Activated T-cell treated with anti-CD3 and anti-CD28 coated beads, Interleukin-2, amount 50 U/mL, for 1 hour (primary cell): ENCODE results near the gene PTPRN2.
"Not testable (repeated sequence)": the region's sequence is repeated elsewhere in the genome, so short reads cannot be mapped to it uniquely, and the experiment has no call there.

Source experiments
- DNase-seq: peaks from one replicate; pipeline ENCODE4 v3.0.0-alpha.2; 2020

PTPRN2 gene

GRCh38 chr7:157674715-157675426, 912.8 kb downstream of the PTPRN2 start:
- DNase-seq = no peak

DNA sequence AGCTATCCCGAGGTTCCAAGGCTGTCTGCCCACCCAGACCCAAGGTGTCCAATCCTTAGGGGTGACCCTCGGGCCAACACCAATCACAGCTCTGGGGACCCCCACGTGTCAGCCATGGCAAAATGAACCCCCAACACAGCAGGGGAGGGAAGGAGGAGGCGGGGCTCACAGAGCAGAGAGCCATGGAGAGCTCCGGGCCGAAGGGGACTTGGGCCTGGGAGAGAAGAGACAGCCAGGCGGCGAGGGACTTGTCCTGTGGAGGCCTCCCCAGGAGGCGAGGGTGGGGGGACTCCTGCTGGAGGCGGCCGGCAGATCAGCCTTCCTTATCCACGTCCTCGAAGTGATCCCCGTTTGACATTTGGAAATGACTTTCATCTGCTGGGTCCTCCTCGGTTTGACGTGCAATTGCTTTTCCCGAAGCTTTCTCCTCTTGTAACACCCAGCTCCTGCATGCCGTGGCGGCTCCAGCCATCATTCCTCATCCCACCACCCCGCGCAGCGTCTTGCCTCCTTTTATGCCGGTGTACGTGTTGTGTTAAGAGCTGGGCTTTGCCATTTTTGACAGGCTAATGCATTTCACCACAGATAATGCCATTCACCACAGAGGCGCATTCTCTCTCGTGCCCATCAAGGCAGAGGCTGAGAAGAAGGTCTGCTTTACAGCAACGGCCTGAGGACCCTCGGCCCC, 913.5 kb downstream of the PTPRN2 start:
- DNase-seq = no peak

DNA sequence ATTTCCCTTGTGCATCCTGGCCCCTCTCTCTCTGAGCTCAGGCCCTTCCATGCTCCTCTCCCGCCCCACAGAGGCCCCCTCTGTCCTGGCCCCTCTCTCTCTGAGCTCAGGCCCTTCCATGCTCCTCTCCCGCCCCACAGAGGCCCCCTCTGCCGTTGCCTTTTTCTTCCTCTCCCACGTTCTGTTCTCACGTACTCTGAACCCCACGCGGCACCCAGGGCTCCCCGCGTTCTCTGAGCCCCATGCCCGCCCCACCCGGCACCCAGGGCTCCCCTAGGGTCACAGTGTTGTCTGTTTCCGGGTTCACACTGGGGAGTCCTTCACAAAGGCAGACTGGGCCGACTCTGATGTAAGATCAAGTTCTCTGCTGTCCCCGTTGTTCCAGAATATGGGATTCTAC, 914.0 kb downstream of the PTPRN2 start:
- DNase-seq = no peak

GRCh38 chr7:157671358-157672255, 916.0 kb downstream of the PTPRN2 start:
- DNase-seq = no peak

- DNase-seq = no peak
These were observed 916.9 kb downstream of the PTPRN2 start for GRCh38 chr7:157670490-157671357.

DNA sequence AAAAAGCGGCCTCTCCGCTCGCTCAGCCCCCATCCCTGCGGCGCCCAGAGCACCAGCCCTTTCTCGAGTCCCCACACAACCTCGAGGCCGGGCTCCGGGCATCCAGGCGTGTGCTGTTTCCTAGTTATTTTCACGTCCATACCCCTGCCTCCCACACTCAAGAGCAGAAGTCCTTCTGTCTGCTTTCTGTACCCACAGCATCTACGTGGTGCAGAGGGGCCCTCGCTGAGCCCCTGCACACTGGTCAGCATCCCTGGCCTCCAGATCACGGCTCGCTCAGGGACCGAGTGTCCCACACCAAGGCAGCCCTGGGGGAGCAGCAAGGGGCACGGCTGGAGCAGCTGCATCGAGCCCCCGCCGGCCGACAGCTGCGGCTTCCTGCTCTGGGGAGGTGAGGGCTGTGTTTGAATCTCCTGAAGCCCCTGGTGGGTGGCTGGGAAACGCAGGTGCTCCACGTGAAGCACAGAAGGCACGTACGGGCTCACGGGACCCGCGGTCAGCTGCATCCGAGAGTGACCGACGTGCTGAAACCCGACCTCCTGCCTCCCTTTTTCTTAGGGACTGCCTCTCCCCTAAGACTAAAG, 917.8 kb downstream of the PTPRN2 start:
- no peak for DNase-seq

- no peak for DNase-seq
These were observed 918.5 kb downstream of the PTPRN2 start for GRCh38 chr7:157668884-157669767.

DNA sequence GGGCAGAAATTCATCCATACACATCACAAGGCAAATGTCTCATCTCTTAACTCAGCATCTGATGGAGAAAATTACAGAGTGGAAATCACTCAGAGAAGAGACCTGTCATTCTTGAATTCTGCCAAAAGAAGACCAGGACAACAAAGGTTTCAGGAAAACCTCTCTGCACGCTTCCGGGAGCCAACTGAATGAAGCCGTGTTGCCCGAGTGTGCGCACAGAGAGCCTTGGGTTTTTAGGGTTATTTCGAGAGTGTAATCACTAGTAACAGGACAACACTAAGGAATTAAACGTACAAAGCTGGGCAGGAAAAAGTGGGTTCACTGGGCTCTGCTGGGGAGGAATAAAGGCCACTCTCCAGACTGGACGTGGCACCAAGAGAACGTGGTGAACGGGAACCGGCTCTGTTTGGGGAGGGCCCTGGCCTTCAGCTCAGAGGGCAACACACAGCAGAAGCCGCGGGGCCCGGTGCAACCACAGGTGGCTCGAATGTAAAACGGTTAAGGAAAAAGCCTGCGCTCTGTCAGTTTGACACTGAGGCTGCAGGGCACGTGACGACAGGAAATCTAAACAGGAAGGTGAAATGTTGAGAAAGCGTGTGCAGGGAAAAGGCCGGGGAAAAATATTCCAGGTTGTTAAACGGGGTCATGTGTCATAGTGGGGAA, 919.3 kb downstream of the PTPRN2 start:
- DNase-seq = no peak

GRCh38 chr7:157667731-157668130, 919.9 kb downstream of the PTPRN2 start:
- DNase-seq = no peak

DNA sequence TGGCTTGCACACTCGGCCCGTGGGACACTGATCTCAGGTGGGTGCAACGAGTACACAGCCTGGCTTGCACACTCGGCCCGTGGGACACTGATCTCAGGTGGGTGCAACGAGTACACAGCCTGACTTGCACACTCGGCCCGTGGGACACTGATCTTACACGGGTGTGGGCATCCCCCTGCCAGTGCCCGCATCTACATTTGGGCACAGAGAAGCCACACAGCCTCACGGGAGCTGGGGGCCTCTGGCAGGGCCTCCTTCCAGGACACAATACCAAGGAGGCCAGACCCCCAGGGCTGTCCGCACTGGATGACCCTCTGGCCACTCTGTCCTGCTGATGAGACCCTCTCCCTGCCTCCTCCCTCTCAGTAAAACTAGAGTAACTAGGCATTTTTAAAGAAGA, 920.4 kb downstream of the PTPRN2 start:
- DNase-seq = no peak

GRCh38 chr7:157666530-157667040, 921.0 kb downstream of the PTPRN2 start:
- DNase-seq = no peak

DNA sequence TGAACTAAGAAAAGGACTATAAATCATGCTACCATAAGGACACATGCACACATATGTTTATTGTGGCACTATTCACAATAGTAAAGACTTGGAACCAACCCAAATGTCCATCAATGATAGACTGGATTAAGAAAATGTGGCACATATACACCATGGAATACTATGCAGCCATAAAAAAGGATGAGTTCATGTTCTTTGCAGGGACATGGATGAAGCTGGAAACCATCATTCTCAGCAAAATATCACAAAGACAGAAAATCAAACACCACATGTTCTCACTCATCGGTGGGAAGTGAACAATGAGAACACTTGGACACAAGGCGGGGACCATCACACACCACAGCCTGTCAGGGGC, 922.0 kb downstream of the PTPRN2 start:
- DNase-seq = not testable (repeated sequence)

GRCh38 chr7:157664871-157665633, 922.6 kb downstream of the PTPRN2 start:
- DNase-seq = no peak

DNA sequence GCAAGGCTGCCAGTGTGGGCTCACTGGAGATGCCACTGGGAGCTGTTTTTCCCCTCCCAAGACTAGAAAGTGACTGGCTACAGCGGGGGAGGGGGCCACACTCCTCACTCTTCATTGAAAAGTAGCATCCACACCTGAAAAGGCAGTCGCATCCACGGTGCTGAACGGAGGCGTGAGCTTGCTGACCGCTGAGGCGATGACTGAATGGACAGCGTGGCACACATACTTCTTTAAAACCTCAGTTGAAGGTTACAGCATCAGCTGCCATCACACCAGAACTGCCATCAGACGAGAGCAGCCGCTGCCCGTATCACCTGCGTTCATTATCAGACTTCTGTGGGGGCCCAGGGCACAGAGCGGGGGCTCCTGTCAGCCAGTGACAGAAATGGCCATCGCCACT, 923.6 kb downstream of the PTPRN2 start:
- DNase-seq = no peak

DNA sequence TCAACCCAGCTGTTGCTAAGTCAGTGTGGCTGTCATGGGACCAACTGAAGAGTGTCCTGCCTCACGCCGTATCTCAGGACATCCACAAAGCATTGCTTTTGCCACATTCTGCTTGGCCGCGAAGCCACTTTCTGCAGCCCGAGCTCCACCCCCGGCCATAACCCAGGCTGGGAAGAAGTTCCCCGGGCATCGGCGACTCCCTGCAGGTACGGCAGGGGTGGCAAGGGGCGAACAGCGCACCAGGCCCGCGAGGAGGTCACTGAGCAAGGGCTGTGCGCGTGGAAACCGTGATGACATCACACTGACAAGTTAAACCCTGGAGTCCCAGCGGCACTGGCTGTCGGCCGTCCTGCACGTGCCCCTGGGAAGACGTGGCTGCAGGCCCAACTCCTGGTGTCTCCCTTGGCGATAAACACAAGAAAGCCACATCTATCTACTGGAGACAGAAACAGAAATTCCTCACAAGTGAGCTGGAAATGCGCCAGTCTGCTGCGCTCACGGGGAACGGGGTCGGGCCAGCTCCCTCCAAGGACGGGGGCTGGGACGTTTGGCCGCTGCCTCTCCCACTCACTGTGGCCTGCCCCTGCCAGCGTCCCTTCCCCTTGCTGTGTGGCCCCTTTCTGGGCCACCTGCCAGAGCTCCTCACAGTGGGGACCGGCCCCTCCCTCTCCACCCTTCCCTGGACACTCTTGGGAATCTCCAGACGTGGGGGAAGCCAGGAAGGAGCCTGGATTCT, 924.5 kb downstream of the PTPRN2 start:
- no peak for DNase-seq

- DNase-seq = no peak
These were observed 925.4 kb downstream of the PTPRN2 start for GRCh38 chr7:157662110-157662791.

DNA sequence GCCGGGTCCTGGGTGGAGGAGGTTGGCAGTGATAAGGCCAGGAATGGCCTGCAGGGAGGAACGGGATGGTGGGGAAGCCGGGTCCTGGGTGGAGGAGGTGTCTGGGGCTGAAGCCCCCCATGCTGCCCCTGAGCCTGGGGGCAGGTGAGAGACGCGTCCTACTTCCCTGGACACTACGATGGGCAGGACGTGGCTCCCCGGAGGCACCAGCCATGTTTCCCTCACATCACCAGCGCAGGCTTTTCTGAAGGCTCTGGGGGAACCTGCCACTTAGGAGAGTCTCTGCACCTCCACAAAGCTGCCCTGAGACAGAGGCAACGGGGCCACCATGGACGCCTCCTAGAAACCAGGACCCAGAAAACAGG, 926.0 kb downstream of the PTPRN2 start:
- no peak for DNase-seq

DNA sequence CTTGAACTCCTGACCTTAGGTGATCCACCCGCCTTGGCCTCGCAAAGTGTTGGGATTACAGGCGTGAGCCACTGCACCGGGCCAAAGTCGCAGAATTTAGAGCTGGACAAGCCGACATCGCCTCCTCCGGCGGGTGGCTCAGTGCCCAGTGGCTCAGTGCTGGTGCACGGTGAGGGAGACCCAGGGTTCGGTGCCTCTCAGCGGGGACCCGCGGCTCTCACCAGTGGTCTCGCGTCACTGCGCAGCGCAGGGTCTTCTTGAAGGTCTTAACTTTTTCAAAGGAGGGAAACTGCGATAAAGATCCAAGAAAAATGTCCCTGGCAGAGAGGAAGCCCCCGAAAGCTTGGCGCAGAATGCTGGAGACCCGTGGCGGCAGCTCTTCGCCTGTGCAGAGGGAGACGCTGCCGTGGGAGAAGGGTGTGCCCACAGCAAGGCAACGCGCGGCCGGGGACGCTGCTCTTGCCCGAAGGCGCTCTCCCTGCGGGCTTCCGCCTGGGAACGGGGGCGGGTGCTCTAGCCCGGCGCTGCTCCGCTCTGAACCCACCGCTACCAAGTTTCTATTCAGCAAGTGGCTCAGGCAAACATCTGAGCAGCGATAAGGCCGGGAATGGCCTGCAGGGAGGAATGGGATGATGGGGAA, 926.5 kb downstream of the PTPRN2 start:
- DNase-seq = no peak
